T-helper 1 cell (primary cell): ENCODE measurements around the gene DAAM1.

ENCODE experiments used
- DNase-seq, 5 donors: peaks; one replicate each; pipeline ENCODE4 v3.0.0-alpha.2; 2012 to 2020

The DAAM1 gene

GRCh38 chr14:59344016-59344415, 155.5 kb downstream of the DAAM1 start:
- DNase-seq, result no peak

GRCh38 chr14:59344691-59345455, 156.4 kb downstream of the DAAM1 start:
- DNase-seq, result no peak

GRCh38 chr14:59346329-59346728, 157.9 kb downstream of the DAAM1 start:
- no peak for DNase-seq

- no peak for DNase-seq
These were observed 158.5 kb downstream of the DAAM1 start for GRCh38 chr14:59346796-59347510.

GRCh38 chr14:59347511-59347900, 159.0 kb downstream of the DAAM1 start:
- DNase-seq, result no peak

- no peak for DNase-seq
These were observed 159.4 kb downstream of the DAAM1 start for GRCh38 chr14:59347915-59348314.

- no peak for DNase-seq
These were observed 160.8 kb downstream of the DAAM1 start for GRCh38 chr14:59349258-59349701.

GRCh38 chr14:59352961-59353360, 164.5 kb downstream of the DAAM1 start:
- no peak for DNase-seq

- DNase-seq, result no peak
These were observed 166.2 kb downstream of the DAAM1 start for GRCh38 chr14:59354666-59355065.

GRCh38 chr14:59355091-59355490, 166.6 kb downstream of the DAAM1 start:
- no peak for DNase-seq

GRCh38 chr14:59356312-59356711, 167.8 kb downstream of the DAAM1 start:
- no peak for DNase-seq

- no peak for DNase-seq
These were observed 168.3 kb downstream of the DAAM1 start for GRCh38 chr14:59356767-59357166.

GRCh38 chr14:59358102-59358501, 169.6 kb downstream of the DAAM1 start:
- DNase-seq, result no peak

GRCh38 chr14:59358784-59359183, 170.3 kb downstream of the DAAM1 start:
- DNase-seq, result no peak

- no peak for DNase-seq
These were observed 171.1 kb downstream of the DAAM1 start for GRCh38 chr14:59359431-59360124.

- no peak for DNase-seq
These were observed 171.8 kb downstream of the DAAM1 start for GRCh38 chr14:59360233-59360632.

GRCh38 chr14:59360923-59361794, 172.7 kb downstream of the DAAM1 start:
- no peak for DNase-seq

- DNase-seq, result no peak
These were observed 174.0 kb downstream of the DAAM1 start for GRCh38 chr14:59362513-59362912.

- no peak for DNase-seq
These were observed 175.2 kb downstream of the DAAM1 start for GRCh38 chr14:59363531-59364226.

- DNase-seq, result no peak
These were observed 181.8 kb downstream of the DAAM1 start for GRCh38 chr14:59370158-59370742.

- no peak for DNase-seq
These were observed 183.3 kb downstream of the DAAM1 start for GRCh38 chr14:59371771-59372170.

- no peak for DNase-seq
These were observed 185.6 kb downstream of the DAAM1 start for GRCh38 chr14:59374048-59374447.
